Measurements from ENCODE around the gene PPM1K. TPM values are rescaled to one million over a fixed set of nuclear protein-coding genes. Genes with fewer than 3 reads are reported as not detected.
A peak's percentile ranks its signal among the peaks of the same experiment; 100 is the strongest.

The PPM1K gene
- total RNA-seq, 3 donors from 2014 or later: 13.8 to 26.2 (median 20.5) TPM

GRCh38 chr4:88215351-88215750, 69.0 kb downstream of the PPM1K start:
- intact Hi-C loops (cut with DNase I; ENCODE audit: low total_unique reads): no loop called here
- no peaks in the 10 kb centered on the region for H3K4me1 ChIP-seq
- H3K27me3 ChIP-seq: no peaks in the 10 kb centered on the region
- H3K27ac ChIP-seq: no peak overlapping the region
- no peak overlapping the region for H3K4me3 ChIP-seq
- H3K36me3 ChIP-seq: no peaks in the 10 kb centered on the region
- H3K9me3 ChIP-seq: no peaks in the 10 kb centered on the region
- TF ChIP-seq, protein P1, sequence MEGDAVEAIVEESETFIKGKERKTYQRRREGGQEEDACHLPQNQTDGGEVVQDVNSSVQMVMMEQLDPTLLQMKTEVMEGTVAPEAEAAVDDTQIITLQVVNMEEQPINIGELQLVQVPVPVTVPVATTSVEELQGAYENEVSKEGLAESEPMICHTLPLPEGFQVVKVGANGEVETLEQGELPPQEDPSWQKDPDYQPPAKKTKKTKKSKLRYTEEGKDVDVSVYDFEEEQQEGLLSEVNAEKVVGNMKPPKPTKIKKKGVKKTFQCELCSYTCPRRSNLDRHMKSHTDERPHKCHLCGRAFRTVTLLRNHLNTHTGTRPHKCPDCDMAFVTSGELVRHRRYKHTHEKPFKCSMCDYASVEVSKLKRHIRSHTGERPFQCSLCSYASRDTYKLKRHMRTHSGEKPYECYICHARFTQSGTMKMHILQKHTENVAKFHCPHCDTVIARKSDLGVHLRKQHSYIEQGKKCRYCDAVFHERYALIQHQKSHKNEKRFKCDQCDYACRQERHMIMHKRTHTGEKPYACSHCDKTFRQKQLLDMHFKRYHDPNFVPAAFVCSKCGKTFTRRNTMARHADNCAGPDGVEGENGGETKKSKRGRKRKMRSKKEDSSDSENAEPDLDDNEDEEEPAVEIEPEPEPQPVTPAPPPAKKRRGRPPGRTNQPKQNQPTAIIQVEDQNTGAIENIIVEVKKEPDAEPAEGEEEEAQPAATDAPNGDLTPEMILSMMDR (IDR thresholded peaks at IDR 0.05): no peak
- TF ChIP-seq POLR2AphosphoS5 (IDR thresholded peaks at IDR 0.05) (no peak), POLR2A (IDR thresholded peaks at IDR 0.05) (no peak)
- DNase-seq (ENCODE audit: low spot score in 2 of 2): no peak

DNA sequence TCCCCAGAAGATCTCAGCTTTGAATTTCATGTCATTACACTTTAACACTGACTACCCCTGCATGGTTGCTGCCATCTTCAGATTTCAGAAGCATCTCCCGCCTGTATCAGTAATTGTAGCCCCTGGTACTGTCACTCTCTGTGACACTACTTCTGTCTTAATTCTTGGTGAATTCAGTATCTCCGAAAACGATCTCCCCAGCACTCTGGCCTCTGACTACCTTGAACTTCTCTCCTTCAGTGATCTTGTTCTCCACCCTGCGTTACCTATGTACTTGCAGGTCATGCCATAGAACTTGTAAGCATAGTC, 72.2 kb downstream of the PPM1K start:
- Histone ChIP-seq H3K4me1 (no peaks in the 10 kb centered on the region), H3K9me3 (no peaks in the 10 kb centered on the region), H3K36me3 (no peaks in the 10 kb centered on the region), H3K27ac (no peak overlapping the region), H3K4me3 (no peak overlapping the region), H3K27me3 (no peaks in the 10 kb centered on the region)
- no peak for DNase-seq (ENCODE audit: low spot score in 2 of 2)
- TF ChIP-seq, protein P1 (IDR thresholded peaks at IDR 0.05): no peak
- TF ChIP-seq POLR2A (IDR thresholded peaks at IDR 0.05) (no peak), POLR2AphosphoS5 (IDR thresholded peaks at IDR 0.05) (no peak)
- intact Hi-C loops (cut with DNase I; ENCODE audit: low total_unique reads): no loop called here

GRCh38 chr4:88211473-88212252, 72.7 kb downstream of the PPM1K start:
- no peak overlapping the region for H3K27ac ChIP-seq
- intact Hi-C loops (cut with DNase I; ENCODE audit: low total_unique reads): no loop called here
- no peaks in the 10 kb centered on the region for H3K9me3 ChIP-seq
- H3K4me3 ChIP-seq: no peak overlapping the region
- H3K27me3 ChIP-seq: no peaks in the 10 kb centered on the region
- H3K4me1 ChIP-seq: no peaks in the 10 kb centered on the region
- no peak for DNase-seq (ENCODE audit: low spot score in 2 of 2)
- TF ChIP-seq, protein P1 (IDR thresholded peaks at IDR 0.05): peak in 2 of 3 donors; percentile 78 to 80
- TF ChIP-seq POLR2AphosphoS5 (IDR thresholded peaks at IDR 0.05): no peak
- H3K36me3 ChIP-seq: no peaks in the 10 kb centered on the region

DNA sequence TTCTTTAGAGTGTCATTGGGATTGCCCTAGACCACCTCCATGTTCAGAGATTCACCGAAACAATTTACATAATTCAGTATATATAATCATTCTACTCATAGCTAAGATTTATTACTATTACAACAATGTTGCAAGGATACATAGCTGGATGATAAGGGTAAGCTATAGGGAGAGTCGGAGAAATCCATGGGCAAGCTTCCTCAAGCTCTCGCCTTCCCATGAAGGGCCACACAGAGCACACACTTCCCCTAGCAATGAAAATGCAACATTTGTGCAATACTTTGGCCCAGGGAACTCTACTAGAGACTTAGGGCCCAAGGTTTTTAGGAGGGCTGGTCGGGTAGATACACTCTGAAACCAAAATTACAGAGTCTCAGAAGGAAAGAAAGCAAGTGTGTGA, 76.2 kb downstream of the PPM1K start:
- DNase-seq (ENCODE audit: low spot score in 2 of 2): no peak
- no peaks in the 10 kb centered on the region for H3K36me3 ChIP-seq
- no peak overlapping the region for H3K4me3 ChIP-seq
- H3K4me1 ChIP-seq: no peaks in the 10 kb centered on the region
- intact Hi-C loops (cut with DNase I; ENCODE audit: low total_unique reads): no loop called here
- no peaks in the 10 kb centered on the region for H3K9me3 ChIP-seq
- H3K27ac ChIP-seq: no peak overlapping the region
- TF ChIP-seq, protein P1 (IDR thresholded peaks at IDR 0.05): no peak
- no peak for TF ChIP-seq POLR2A (IDR thresholded peaks at IDR 0.05)
- TF ChIP-seq POLR2AphosphoS5 (IDR thresholded peaks at IDR 0.05): no peak
- no peaks in the 10 kb centered on the region for H3K27me3 ChIP-seq

Other genes starting within 250 kb of the PPM1K start
- 1 to 10 TPM; 2.6 to 8.6 (median 6.9) TPM for gene ABCG2, start 125.9 kb downstream of the PPM1K start, total RNA-seq
- 10 to 100 TPM in 1 of 3 donors, 1 to 10 TPM in 2; 2.6 to 19.0 (median 5.2) TPM for gene HERC6, start 94.3 kb upstream of the PPM1K start, total RNA-seq
- 1 to 10 TPM; 5.0 to 5.9 (median 5.9) TPM for gene HERC5, start 172.6 kb upstream of the PPM1K start, total RNA-seq
- 100 to 1,000 TPM in 2 of 3 donors, 10 to 100 TPM in 1; 93.7 to 116 (median 110) TPM for gene PYURF, start 239.2 kb upstream of the PPM1K start, total RNA-seq